H4 (cell line): Measurements from ENCODE around the gene KDM6B. TPM values are rescaled to one million over a fixed set of nuclear protein-coding genes. Genes with fewer than 3 reads are reported as not detected.

ENCODE experiments used
- DNase-seq: peaks from one replicate; pipeline ENCODE4 v3.0.0-alpha.2; 2015; ENCODE audit warnings: low spot score
- total RNA-seq: library from RNA; depleted of rRNA; stranded (reverse); fragments of >200 nt; shearing (Covaris generic); gene quantifications from 2 replicates; pipeline ENCODE4 v1.2.3, GENCODE V29; 2014

KDM6B gene
- total RNA-seq, 1 experiment from 2014 or later: 0.21 TPM

GRCh38 chr17:7841396-7841914, 7.4 kb downstream of the KDM6B start:
- peak; percentile 65 for DNase-seq

- peak; percentile 62 for DNase-seq
Measured at GRCh38 chr17:7841915-7842379, 7.9 kb downstream of the KDM6B start.

- DNase-seq: peak; percentile 48
Measured at GRCh38 chr17:7842380-7843256, 8.6 kb downstream of the KDM6B start.

GRCh38 chr17:7843257-7843535, 9.2 kb downstream of the KDM6B start:
- DNase-seq: no peak

GRCh38 chr17:7843536-7844291, 9.7 kb downstream of the KDM6B start:
- DNase-seq: peak; percentile 66

- peak; percentile 88 for DNase-seq
Measured at GRCh38 chr17:7844292-7845154, 10.5 kb downstream of the KDM6B start.

- no peak for DNase-seq
Measured at GRCh38 chr17:7845359-7846062, 11.5 kb downstream of the KDM6B start.

GRCh38 chr17:7846063-7846735, 12.2 kb downstream of the KDM6B start:
- no peak for DNase-seq

GRCh38 chr17:7846765-7847661, 13.0 kb downstream of the KDM6B start:
- no peak for DNase-seq

GRCh38 chr17:7848131-7848579, 14.1 kb downstream of the KDM6B start:
- DNase-seq: no peak

- no peak for DNase-seq
Measured at GRCh38 chr17:7848739-7849129, 14.7 kb downstream of the KDM6B start.

GRCh38 chr17:7849130-7849750, 15.2 kb downstream of the KDM6B start:
- no peak for DNase-seq

- no peak for DNase-seq
Measured at GRCh38 chr17:7849751-7850504, 15.9 kb downstream of the KDM6B start.

- no peak for DNase-seq
Measured at GRCh38 chr17:7850701-7851437, 16.9 kb downstream of the KDM6B start.

- DNase-seq: no peak
Measured at GRCh38 chr17:7851438-7852261, 17.6 kb downstream of the KDM6B start.

GRCh38 chr17:7852262-7852670, 18.2 kb downstream of the KDM6B start:
- DNase-seq: no peak
